Naive thymus-derived CD4-positive, alpha-beta T cell (primary cell): ENCODE results near the gene KCNA2. TPM values are rescaled to one million over a fixed set of nuclear protein-coding genes. Genes with fewer than 3 reads are reported as not detected.

Experiments
- ATAC-seq: fragments of 150-1000 bp; cut with Tn5 transposase; 2 replicates; pipeline ENCODE4 v1.10.0; 2021; ENCODE audit warnings: mild to moderate bottlenecking, moderate library complexity
- CTCF ChIA-PET: fragments of 350-600 bp; sonication (Branson Sonifier 250); formaldehyde crosslinking; loops from one replicate; lab custom pipeline; 2021; ENCODE audit warnings: antibody characterized with exemption; lab: Charles Lee
- POLR2A ChIA-PET: fragments of 350-600 bp; sonication (Branson Sonifier 250); formaldehyde crosslinking; loops from one replicate; lab custom pipeline; 2021; ENCODE audit warnings: antibody characterized with exemption, inconsistent platforms; lab: Charles Lee
- DNase-seq, 9 donors: peaks; one replicate each; pipeline versions ENCODE4 v3.0.0 to v3.0.0-alpha.2; 2020 to 2022; ENCODE audit warnings: mixed read lengths in 1 of 9
- H3K27ac ChIP-seq: one replicate; pipeline ENCODE4 v1.7.0; 2013; ENCODE audit warnings: mild to moderate bottlenecking, low read depth, low read length, moderate library complexity
- H3K27me3 ChIP-seq, 2 donors: one replicate each; pipeline ENCODE4 v1.7.0; 2013; ENCODE audit warnings: low read length in 2 of 2, mild to moderate bottlenecking in 2 of 2, moderate library complexity in 2 of 2; ENCODE audit not compliant: control insufficient read depth in 2 of 2, insufficient read depth in 2 of 2
- H3K36me3 ChIP-seq, 3 experiments: 1 replicate in 2 of 3; 2 replicates in 1 of 3; pipeline ENCODE4 v1.7.0; 2013; ENCODE audit warnings: low read length in 3 of 3, mild to moderate bottlenecking in 3 of 3, moderate library complexity in 1 of 3; ENCODE audit not compliant: insufficient read depth in 3 of 3, control insufficient read depth in 2 of 3
- H3K4me1 ChIP-seq, 2 donors: one replicate each; pipeline ENCODE4 v1.7.0; 2013; ENCODE audit warnings: low read length in 2 of 2, mild to moderate bottlenecking in 2 of 2, moderate library complexity in 1 of 2; ENCODE audit not compliant: control insufficient read depth in 2 of 2, insufficient read depth in 2 of 2
- H3K4me3 ChIP-seq: 2 replicates; pipeline ENCODE4 v1.7.0; 2013; ENCODE audit warnings: mild to moderate bottlenecking, low read length
- H3K9me3 ChIP-seq, 3 experiments: 1 replicate in 2 of 3; 2 replicates in 1 of 3; pipeline ENCODE4 v1.7.0; 2013; ENCODE audit warnings: low read length in 3 of 3; ENCODE audit not compliant: control insufficient read depth in 2 of 3
- H3K27ac Mint-ChIP-seq, 9 donors: one replicate each; pipeline ENCODE4 v1.8.0; 2020 to 2022; ENCODE audit warnings: mixed read lengths in 9 of 9, mild to moderate bottlenecking in 8 of 9, moderate library complexity in 5 of 9, inconsistent platforms in 2 of 9
- H3K27me3 Mint-ChIP-seq, 5 donors: one replicate each; pipeline ENCODE4 v1.8.0; 2021 to 2022; ENCODE audit warnings: mixed read lengths in 5 of 5, mild to moderate bottlenecking in 1 of 5
- H3K36me3 Mint-ChIP-seq, 5 donors: one replicate each; pipeline ENCODE4 v1.8.0; 2020 to 2022; ENCODE audit warnings: mixed read lengths in 5 of 5, mild to moderate bottlenecking in 3 of 5, inconsistent platforms in 1 of 5
- H3K4me1 Mint-ChIP-seq, 7 donors: one replicate each; pipeline ENCODE4 v1.8.0; 2020 to 2022; ENCODE audit warnings: mixed read lengths in 7 of 7, mild to moderate bottlenecking in 3 of 7, inconsistent platforms in 1 of 7
- H3K4me3 Mint-ChIP-seq, 10 donors: one replicate each; pipeline ENCODE4 v1.8.0; 2020 to 2022; ENCODE audit warnings: mild to moderate bottlenecking in 10 of 10, mixed read lengths in 10 of 10, moderate library complexity in 6 of 10, inconsistent platforms in 2 of 10
- H3K9me3 Mint-ChIP-seq, 11 donors: one replicate each; pipeline ENCODE4 v1.8.0; 2020 to 2022; ENCODE audit warnings: mixed read lengths in 11 of 11, mild to moderate bottlenecking in 4 of 11, inconsistent platforms in 1 of 11, moderate library complexity in 1 of 11
- intact Hi-C, 2 donors: fragments of 100-400 bp; cut with micrococcal nuclease; formaldehyde crosslinking; loops; one replicate each; pipeline ENCODE4 v1.15.1; 2023
- polyA plus RNA-seq, 2 donors: library from polyadenylated mRNA; unstranded; fragments of 300-500 nt; fragmentation: Illumina TruSeq; gene quantifications; one replicate each; pipeline ENCODE4 v1.2.3, GENCODE V29; 2021
- total RNA-seq, 6 experiments: library from RNA in 5 of 6; stranded (reverse) in 5 of 6; gene quantifications; 1 replicate in 5 of 6; 2 replicates in 1 of 6; pipeline ENCODE4 v1.2.3 and lab custom pipeline; 2021 to 2026

KCNA2 gene
- total and polyA plus RNA-seq, 7 experiments from 2014 or later, result 0.62 to 4.6 (median 1.2) TPM; not detected in 2

- H3K4me3 Mint-ChIP-seq, result no peak overlapping the region
- H3K27ac ChIP-seq, result no peak overlapping the region
- H3K9me3 Mint-ChIP-seq, result no peaks in the 10 kb centered on the region
These were observed 4.6 kb upstream of the KCNA2 start for GRCh38 chr1:110610696-110611286.

DNA sequence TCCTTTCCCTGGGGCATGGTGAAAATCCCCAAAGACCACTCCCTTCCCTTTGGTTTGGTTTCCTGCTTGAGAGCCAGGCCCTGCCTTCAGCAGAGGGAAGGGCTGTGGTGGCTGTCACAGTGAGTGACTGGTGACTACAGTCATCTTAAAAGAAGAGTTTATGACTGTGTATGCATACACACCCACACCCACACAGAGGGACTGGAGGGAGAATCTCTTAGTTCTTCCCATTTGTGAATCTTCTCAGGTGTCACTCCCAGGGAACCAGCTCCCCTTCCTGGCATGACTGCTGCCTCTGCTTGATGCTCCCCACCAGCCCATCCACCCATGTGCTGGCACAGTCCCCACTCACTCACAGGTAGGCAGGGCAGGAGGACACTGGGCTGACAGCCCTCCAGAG is 3.9 kb upstream of the KCNA2 start:
- H3K9me3 ChIP-seq, result no peaks in the 10 kb centered on the region
- Mint-ChIP-seq H3K4me3 (peak overlapping the region in 1 of 10 donors; percentile 57), H3K9me3 (no peaks in the 10 kb centered on the region), H3K36me3 (peaks cover 0 to 6% (median 0%) of the 10 kb centered on the region in 5 donors), H3K27me3 (peaks cover 21 to 46% (median 32%) of the 10 kb centered on the region in 5 donors), H3K4me1 (peaks cover 0 to 40% (median 15%) of the 10 kb centered on the region in 7 donors), H3K27ac (no peak overlapping the region)
- H3K36me3 ChIP-seq, result no peaks in the 10 kb centered on the region
- ChIA-PET POLR2A (no interaction called here), CTCF (interaction anchor here (2.1 kb wide), 1 partner anchor 10 kb away, joined by 10 read pairs; no protein-coding TSS in a partner anchor)
- ATAC-seq, result no peak
- H3K27me3 ChIP-seq, result peaks cover 8 to 10% of the 10 kb centered on the region in 2 donors
- intact Hi-C loops, result loop anchor here in 1 of 2 donors (10.0 kb wide), 1 partner anchor 195 kb away; no protein-coding TSS in a partner anchor
- H3K27ac ChIP-seq, result no peak overlapping the region
- no peak for DNase-seq
- no peak overlapping the region for H3K4me3 ChIP-seq
- H3K4me1 ChIP-seq, result peaks cover 0 to 5% of the 10 kb centered on the region in 2 donors

More at GRCh38 chr1:110610696-110611286, 4.6 kb upstream of the KCNA2 start:
- peaks cover 0 to 6% (median 0%) of the 10 kb centered on the region in 5 donors for H3K36me3 Mint-ChIP-seq
- ATAC-seq (no peak), DNase-seq (no peak)
- H3K4me1 Mint-ChIP-seq, result peaks cover 4 to 44% (median 19%) of the 10 kb centered on the region in 7 donors
- intact Hi-C loops, result loop anchor here in 1 of 2 donors (10.0 kb wide), 1 partner anchor 196 kb away; no protein-coding TSS in a partner anchor
- H3K27ac Mint-ChIP-seq, result no peak overlapping the region
- Histone ChIP-seq H3K36me3 (no peaks in the 10 kb centered on the region), H3K4me3 (no peak overlapping the region), H3K4me1 (peaks cover 0 to 8% of the 10 kb centered on the region in 2 donors), H3K9me3 (no peaks in the 10 kb centered on the region), H3K27me3 (peaks cover 4 to 10% of the 10 kb centered on the region in 2 donors)
- CTCF ChIA-PET, result interaction anchor here (1.1 to 2.1 kb wide), 2 partner anchors 9 to 19 kb away, joined by 3 to 10 read pairs; no protein-coding TSS in a partner anchor
- POLR2A ChIA-PET, result interaction anchor here (0.6 kb wide), 1 partner anchor 89 kb away, joined by 3 read pairs; no protein-coding TSS in a partner anchor
- peaks cover 15 to 39% (median 26%) of the 10 kb centered on the region in 5 donors for H3K27me3 Mint-ChIP-seq

GRCh38 chr1:110608247-110608646 is 2.1 kb upstream of the KCNA2 start:
- intact Hi-C loops, result no loop called here
- Mint-ChIP-seq H3K36me3 (peaks cover 0 to 6% (median 0%) of the 10 kb centered on the region in 5 donors), H3K27me3 (peaks cover 39 to 61% (median 48%) of the 10 kb centered on the region in 5 donors), H3K4me3 (peak overlapping the region in 9 of 10 donors; percentile 13 to 87 (median 64)), H3K4me1 (peaks cover 0 to 40% (median 15%) of the 10 kb centered on the region in 7 donors), H3K9me3 (no peaks in the 10 kb centered on the region), H3K27ac (no peak overlapping the region)
- ATAC-seq (no peak), DNase-seq (no peak)
- ChIA-PET CTCF (no interaction called here), POLR2A (no interaction called here)
- Histone ChIP-seq H3K27ac (no peak overlapping the region), H3K9me3 (no peaks in the 10 kb centered on the region), H3K36me3 (no peaks in the 10 kb centered on the region), H3K4me3 (no peak overlapping the region), H3K27me3 (peaks cover 8 to 10% of the 10 kb centered on the region in 2 donors), H3K4me1 (peaks cover 0 to 5% of the 10 kb centered on the region in 2 donors)

GRCh38 chr1:110607536-110608230 is 1.5 kb upstream of the KCNA2 start:
- no peaks in the 10 kb centered on the region for H3K36me3 ChIP-seq
- H3K4me3 ChIP-seq, result no peak overlapping the region
- peak; percentile 25 for ATAC-seq
- intact Hi-C loops, result no loop called here
- no peak overlapping the region for H3K27ac ChIP-seq
- peaks cover 43 to 61% (median 53%) of the 10 kb centered on the region in 5 donors for H3K27me3 Mint-ChIP-seq
- H3K9me3 Mint-ChIP-seq, result no peaks in the 10 kb centered on the region
- DNase-seq, result peak in 4 of 9 donors; percentile 10 to 37 (median 20)
- H3K4me1 ChIP-seq, result peaks cover 0 to 5% of the 10 kb centered on the region in 2 donors
- H3K9me3 ChIP-seq, result no peaks in the 10 kb centered on the region
- H3K27ac Mint-ChIP-seq, result no peak overlapping the region
- peaks cover 0 to 6% (median 0%) of the 10 kb centered on the region in 5 donors for H3K36me3 Mint-ChIP-seq
- CTCF ChIA-PET, result interaction anchor here (0.7 kb wide), 1 partner anchor 10 kb away, joined by 3 read pairs; no protein-coding TSS in a partner anchor
- peak overlapping the region; percentile 53 to 87 (median 76) for H3K4me3 Mint-ChIP-seq
- POLR2A ChIA-PET, result interaction anchor here (2.3 kb wide), 1 partner anchor 12 kb away, joined by 13 read pairs; no protein-coding TSS in a partner anchor
- peaks cover 8 to 10% of the 10 kb centered on the region in 2 donors for H3K27me3 ChIP-seq
- peaks cover 0 to 40% (median 15%) of the 10 kb centered on the region in 7 donors for H3K4me1 Mint-ChIP-seq

DNA sequence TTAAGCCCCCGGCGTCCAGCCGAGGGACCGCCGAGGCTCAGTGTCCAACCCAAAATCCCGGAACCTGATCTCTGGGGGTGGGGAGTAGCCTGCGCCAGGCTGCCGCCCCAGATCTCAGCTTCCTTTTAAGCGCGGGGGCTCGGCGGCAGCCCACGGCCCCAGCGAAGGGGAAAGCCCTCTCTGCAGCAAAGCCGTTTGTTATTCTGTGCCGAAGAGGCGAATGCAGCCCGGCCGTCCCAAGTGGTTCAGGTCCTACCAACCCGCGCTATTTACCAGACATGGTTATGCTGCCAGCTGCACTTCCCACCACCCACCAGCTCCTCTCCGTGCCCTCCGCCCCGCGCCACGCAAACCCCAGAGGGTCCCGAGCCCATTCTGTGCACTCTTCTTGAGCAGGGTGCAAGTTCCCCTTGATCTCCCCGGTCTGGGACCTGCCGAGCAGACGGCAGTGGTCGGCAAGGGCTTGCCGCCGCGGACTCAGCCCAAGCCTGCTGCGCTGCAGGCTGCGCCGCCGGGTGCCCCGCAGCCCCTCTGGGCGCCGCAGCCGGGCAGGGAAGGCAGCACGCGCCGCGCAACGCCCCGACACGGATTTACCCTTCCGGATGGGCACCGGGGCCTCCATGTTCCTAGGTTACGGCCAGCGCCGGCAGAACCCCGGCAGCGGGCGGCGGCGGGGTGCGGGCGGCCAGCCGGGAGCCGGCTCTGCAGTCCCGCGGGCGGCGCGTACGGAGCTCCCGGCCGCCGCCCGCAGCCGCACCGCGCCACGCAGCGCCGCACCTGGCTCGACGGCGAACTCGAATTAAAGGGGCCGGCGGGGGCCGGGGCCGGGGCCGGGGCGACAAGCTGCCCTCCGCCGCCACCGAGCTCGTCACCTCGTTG is 738 bp upstream of the KCNA2 start:
- Mint-ChIP-seq H3K4me1 (peaks cover 0 to 40% (median 15%) of the 10 kb centered on the region in 7 donors), H3K9me3 (no peaks in the 10 kb centered on the region), H3K4me3 (peak overlapping the region; percentile 80 to 91 (median 87)), H3K27ac (no peak overlapping the region), H3K36me3 (peaks cover 0 to 6% (median 0%) of the 10 kb centered on the region in 5 donors), H3K27me3 (peaks cover 46 to 61% (median 57%) of the 10 kb centered on the region in 5 donors)
- H3K9me3 ChIP-seq, result no peaks in the 10 kb centered on the region
- H3K27ac ChIP-seq, result no peak overlapping the region
- DNase-seq (peak in 7 of 9 donors; percentile 16 to 38 (median 23)), ATAC-seq (peak; percentile 51)
- peaks cover 8 to 10% of the 10 kb centered on the region in 2 donors for H3K27me3 ChIP-seq
- H3K4me1 ChIP-seq, result peaks cover 0 to 5% of the 10 kb centered on the region in 2 donors
- CTCF ChIA-PET, result interaction anchor here (0.6 to 1.9 kb wide), 5 partner anchors 11 to 1000 kb away, joined by 3 to 10 read pairs (median 3); no protein-coding TSS in a partner anchor
- intact Hi-C loops, result no loop called here
- peak overlapping the region; percentile 68 for H3K4me3 ChIP-seq
- POLR2A ChIA-PET, result interaction anchor here (1.0 to 2.3 kb wide), 2 partner anchors 13 to 45 kb away, joined by 3 to 13 read pairs; no protein-coding TSS in a partner anchor
- no peaks in the 10 kb centered on the region for H3K36me3 ChIP-seq
